ENCODE data around the gene CPS1.

CPS1 gene

GRCh38 chr2:210707900-210708299, 151.5 kb downstream of the CPS1 start:
- DNase-seq = no peak

GRCh38 chr2:210713122-210713521, 156.7 kb downstream of the CPS1 start:
- DNase-seq = no peak

DNA sequence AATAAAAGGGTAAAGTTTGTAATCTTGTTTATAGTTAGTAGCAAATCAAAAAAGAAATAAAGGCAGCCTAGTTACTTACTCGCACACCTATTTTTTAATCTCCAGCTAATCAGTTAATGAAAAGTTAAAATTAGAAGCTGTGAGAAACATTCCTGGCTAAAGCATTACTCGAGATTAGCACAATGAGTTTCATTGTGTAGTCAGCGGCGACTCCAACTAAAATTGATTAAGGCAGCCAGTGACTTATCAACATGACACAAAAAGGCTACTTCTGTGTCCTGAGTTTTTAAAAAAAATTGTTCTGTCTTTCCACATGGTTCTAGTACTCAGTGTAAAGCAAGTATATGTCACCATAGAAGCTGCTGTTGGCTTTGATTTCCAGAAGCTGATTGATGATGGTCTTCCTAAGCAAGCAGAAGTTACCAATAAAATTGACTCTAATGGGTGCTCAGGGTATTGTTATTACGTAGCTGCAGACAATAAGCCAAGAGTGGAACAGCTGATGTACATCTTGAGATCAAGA, 159.2 kb downstream of the CPS1 start:
- no peak for DNase-seq

DNA sequence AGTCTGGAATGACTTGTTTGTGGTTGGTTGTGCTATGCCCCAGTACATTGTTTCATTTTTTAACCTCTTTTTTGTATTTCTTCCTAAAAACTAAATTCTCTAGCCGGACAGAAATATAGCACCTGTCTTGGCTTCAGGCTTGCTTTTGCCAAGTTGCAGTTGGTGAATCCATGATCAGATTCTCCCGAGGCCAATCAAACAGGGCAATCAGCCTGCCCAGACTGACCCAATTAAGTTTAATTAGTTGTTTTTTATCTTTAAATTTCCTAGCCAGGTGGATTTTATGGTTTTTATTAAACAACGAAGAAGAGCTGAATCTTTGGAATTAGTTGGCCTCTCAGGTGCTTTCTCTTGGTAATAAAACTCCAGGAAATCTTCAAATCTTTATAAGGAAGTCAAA, 162.1 kb downstream of the CPS1 start:
- DNase-seq = no peak

DNA sequence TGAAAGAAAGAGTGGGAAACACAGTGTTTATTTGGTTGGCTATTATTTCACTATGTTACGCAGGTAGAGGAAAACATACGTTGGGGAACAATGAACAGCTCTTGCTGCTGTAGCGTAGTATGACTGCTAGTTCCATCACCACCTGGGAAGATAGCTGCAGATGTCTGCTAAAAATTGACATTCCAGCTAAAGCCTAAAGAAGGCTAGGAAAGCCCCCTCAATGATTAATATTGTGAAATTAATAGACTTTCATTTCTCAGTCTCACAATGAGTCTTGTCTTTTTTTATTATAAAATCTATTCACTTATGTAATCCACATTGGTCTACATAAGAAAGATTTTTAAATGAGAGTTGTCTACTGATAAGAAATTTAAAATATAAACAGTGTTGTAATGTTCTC, 165.7 kb downstream of the CPS1 start:
- no peak for DNase-seq

DNA sequence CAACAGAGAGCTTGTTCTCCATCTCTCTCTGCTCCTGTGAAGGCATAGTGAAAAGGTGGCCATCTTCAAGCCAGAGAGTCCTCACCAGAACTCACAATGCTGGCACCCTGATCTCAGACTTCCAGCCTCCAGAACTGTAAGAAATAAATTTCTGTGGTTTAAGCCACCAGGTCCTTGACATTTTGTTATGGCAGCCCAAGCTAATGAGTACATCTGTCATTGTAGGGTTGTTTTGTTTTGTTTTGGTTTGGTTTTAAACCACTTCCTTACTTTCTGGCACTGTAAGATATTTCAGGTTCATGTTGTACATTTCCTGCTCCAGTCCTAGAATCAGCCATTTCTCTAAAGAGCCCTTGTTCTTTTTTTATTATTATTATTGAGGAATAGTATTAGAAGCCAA, 171.2 kb downstream of the CPS1 start:
- no peak for DNase-seq
